Hepatic stellate cell (primary cell): ENCODE results near the gene DTL.

Source experiments
- DNase-seq: peaks from one replicate; pipeline ENCODE4 v3.0.0; 2011; ENCODE audit warnings: low spot score

Gene DTL

DNA sequence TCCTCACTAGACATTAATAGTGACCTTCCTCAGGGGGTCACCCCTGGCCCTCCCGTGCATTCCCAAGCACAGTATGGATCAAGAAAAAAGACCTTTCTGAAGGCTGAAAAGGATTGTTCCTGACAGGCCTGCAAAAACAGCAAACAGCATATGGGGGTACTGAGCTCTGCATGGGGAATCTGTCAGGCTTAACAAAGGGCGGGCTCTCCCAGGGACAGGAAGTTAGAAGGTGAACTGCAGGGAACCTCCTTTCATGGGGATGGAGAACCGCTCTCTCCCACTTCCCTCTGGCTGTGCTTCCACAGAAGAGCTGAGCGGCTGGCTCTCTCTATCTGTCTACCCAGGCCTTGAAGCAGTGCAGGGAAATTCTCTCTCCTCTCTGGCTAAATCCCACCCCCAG is 91.7 kb downstream of the DTL start:
- DNase-seq, result no peak

DNA sequence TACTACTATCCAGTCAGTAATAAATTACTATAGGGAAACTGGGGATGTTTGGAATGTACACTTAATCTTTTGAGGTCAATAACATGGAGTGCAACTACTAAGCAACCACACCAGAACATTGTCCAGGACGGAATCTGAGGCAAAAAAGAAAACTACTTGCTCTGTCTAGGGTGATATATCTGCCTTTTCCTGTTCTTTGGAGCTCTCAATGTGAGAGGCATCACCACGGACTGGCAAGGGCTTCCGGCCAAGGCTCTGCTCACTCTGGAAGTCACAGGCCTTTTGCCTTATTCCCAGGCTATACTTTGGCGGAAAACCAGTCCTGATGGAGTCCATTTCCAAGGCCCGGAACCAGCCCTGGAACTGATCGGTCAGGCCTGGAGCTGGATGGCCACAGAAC is 94.2 kb downstream of the DTL start:
- no peak for DNase-seq

DNA sequence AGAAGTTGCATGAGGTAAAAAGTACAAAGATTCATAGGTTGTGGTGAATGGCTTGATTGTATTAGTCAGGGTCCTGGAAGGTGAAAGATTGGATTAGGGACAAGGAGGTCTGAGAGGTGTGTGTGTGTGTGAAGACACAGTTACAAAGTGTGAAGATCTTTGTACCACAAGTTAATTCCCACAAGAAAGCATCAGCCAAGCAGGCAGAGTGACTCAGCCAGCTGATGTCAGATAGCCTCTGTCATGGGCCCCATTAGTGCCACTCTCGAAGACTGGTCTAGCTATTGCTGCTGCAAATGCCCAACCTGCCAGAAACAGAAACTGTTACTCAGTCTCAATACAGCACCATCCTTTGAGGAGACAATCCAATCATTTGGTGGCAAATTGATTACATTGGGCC is 96.5 kb downstream of the DTL start:
- no peak for DNase-seq

DNA sequence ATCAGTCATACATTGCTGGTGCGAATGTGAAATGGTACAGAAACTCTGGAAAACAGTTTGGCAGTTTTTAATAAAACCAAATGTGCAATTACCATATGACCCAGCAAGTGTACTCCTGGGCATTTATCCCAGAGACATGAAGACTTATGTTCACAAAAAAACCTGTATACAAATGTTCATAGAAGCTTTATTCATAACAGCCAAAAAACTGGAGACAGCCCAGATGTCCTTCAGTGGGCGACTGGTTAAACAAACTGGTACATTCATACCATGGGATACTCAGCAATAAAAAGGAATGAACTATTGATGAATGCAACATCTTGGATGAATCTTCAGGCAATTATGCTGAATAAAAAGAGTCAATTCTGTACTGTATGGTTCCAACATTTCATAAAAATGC is 97.8 kb downstream of the DTL start:
- no peak for DNase-seq

DNA sequence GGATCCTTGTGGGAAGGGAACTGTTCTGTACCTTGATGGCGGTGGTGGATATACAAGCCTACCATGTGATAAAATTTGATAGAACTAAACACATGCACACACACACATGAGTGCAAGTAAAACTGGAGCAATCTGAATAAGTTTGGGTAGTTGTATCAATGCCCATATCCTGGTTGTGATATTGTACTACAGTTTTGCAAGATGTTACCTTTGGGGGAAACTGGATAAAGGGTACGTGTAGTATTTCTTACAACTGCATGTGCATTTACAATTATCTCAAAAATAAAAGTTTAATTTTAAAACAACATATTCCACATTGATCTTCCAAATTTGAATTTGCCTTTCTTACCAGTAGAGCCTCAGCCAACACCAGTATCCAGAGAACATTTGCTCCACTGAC is 99.6 kb downstream of the DTL start:
- no peak for DNase-seq

DNA sequence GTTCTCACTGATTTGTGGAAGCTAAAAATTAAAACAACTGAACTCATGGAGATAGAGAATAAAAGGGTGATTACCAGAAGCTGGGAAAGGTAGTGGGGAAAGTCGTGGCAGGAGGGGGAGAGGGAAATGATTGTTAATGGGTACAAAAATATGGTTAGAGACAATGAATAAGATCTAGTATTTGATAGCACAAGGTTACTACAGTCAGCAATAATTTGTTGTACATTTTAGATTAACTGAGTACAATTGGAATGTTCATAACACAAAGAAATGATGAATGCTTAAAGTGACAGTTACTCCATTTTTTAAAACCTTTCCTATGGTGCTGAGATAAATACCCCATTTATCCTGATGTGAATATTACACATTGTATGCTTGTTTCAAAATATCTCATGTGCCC is 102.3 kb downstream of the DTL start:
- no peak for DNase-seq

DNA sequence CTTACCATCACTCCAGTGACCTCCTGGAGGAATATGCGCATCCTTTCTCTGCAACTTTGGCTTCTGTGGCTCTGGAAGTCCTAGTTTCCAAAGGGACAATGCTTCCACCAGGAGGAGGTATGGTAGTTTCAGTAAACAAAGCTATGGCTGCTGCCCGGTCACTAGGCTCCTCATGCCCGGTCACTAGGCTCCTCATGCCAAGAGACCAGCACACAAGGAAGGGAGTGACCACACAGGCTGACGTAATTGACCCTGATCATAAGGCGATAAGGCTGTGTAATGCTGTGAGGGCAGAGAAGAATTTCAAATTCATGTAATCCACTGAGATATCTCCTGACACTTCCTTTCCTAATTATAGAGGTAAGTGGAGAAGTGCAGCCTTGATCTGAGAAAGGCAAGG is 102.9 kb downstream of the DTL start:
- no peak for DNase-seq

DNA sequence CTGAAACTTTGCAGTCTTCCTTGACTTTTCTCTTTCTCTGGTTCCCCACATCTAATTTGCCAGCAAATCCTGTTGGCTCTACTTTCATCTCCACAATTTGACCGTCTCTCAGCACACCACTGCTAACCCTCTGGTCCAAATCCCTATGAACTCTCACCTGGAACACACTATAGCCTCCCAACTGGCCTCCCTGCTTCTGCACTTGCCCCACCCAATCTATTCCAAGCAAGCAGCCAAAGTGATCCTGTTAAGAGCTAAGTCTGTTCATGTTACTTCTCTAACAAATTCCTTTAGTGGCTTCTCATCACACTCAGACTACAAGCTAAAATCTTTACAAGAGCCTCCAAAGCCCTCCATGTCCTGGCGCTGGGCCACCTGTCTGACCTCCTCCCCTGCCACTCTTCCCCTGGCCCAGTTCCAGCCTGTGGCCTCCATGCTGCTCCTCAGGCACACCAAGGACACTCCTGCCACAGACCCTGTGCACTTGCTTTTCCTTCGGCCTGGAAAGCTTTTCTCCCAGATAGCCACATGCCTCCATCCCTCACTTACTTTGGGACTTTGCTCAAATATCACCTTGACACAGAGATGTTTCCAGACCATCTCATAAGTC is 104.1 kb downstream of the DTL start:
- no peak for DNase-seq

DNA sequence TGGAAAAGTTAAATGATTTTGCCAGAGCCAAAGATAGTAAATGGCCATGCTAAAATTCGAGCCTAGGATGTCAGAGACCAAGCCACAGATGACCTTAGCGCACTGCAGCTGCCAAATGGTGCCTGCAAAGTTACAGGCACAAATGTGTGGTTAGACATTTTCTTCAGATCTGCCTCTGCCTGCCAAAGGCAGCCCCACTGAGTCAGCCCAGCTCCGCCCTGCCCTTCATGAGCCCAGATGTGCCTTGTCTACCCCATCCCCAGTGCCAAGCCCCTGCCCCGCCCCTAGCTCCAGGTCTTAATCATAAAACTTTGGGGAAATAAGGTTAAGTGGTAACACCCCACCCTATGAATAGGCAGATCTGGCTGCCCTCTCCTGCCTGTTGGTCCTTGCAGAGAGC is 105.9 kb downstream of the DTL start:
- no peak for DNase-seq

DNA sequence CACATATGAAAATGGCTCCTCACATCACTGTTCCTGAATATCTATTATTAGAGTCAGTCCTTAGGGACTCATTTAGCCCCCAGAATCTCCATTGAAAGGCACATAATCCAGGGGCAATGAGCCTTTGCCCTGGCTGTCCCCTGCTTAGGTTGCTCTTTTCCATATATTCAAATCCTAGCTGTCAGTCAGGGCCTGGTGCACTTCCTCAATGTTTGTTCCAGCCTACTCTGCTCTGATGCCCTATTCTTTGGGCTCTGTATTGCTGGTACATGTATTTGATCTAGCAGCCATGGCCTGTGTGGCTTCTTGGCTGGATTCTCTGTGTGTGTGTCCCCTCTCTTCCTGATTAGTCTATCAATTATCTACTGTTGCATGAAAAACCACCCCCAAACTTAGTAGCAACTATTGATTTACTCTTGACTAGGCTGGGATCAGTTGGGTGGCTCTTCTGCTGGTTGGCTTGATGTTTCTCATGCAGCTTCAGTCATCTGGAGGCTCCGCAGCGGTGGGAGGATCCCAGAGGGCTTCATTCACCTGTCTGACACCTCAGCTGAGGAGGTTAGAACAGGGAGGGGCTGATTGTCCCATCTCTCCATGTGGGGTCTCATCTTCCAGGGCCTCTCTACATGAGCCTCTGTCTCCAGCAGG is 107.5 kb downstream of the DTL start:
- no peak for DNase-seq

DNA sequence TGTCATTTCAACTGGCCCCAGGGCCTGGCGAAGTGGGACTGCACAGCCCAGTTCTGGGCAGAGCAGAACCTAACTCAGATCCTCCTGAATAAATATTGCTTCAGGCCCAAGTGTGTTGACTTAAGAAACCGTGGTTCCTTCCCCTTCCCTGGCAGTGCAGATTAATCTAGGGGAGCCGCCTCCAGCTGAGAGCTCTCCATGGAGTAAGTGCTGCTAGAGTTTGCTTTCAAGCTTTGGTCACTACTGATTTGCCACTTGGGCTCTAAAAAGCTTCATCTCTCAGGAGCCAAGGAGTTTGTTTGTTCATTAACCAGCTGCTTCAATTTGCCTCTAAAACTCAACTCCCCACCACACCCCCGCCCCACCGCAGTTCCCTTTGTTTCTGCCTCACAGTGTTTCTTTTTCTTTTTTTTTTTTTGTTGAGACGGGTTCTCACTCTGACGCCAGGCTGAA is 112.1 kb downstream of the DTL start:
- DNase-seq, result no peak

DNA sequence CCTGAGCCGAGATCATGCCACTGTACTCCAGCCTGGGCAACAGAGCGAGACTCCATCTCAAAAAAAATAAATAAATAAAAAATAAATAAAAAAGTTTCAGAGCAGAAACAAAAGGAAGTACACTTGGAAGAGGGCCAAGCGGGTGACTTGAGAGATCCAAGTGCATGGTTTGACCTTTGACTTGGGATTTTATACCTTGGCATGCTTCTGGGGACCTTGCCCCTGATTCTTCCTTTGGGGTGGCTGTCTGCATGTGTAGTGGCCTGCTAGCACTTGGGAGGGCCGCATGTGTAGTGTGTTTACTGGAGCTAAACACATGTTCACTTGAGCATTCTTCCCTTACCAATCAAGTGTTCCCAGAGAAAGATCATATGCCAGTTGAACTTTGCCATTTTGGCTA is 114.0 kb downstream of the DTL start:
- no peak for DNase-seq

DNA sequence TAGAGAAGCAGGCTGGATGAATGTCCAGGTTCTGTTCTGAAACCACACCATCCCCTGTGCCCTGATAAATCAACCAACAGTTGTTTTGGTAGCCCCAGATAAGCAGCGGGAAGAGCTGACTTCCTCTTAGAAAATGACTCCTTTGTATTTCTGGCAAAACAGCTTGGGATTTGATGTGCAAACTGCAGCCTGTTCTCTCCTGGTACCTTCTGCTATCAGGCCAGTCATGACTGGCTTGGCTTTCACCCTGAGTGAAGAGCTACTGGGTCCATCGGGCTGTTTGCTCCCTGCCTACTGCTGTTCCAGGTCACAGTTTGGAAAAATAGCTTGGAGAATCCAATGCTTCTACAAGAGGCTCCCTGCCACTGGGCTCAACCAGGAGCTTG is 116.8 kb downstream of the DTL start:
- DNase-seq, result no peak

DNA sequence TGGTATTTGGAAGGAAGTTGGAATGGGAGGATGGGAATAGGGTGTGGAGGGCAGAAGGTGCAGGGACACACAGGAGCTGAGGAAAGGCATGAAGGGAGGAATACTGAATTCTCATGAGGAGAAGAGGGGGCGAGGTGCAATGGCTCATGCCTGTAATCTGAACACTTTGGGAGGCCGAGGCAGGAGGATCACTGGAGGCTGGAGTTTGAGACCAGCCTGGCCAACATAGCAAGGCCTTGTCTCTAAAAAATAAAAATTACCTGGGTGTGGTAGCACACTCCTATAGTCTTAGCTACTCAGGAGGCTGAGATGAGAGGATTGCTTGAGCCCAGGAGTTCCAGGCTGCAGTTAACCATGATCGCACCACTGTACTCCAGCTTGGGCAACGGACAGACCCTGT is 117.3 kb downstream of the DTL start:
- no peak for DNase-seq

DNA sequence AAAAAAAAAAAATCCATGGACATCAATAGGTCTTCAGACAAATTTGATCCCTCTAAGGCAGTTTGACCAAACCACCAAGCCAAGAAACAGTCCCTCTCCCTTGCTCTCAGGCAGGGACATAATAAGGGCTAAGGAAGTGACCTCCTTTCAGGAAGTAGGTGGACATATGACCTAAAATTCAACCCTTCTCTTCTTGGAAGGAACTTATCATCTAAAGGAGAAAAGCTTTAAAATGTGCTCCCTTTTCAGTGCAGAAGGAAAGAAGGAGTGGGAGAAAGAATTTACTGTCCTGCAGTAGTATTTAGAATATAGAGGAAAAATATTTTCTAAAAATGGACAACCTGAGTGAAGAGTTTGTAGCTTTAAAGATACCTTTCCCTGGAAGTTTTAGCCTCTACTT is 118.1 kb downstream of the DTL start:
- no peak for DNase-seq
